Measurements from ENCODE around the gene MYL6. TPM values are rescaled to one million over a fixed set of nuclear protein-coding genes. Genes with fewer than 3 reads are reported as not detected.

Gene MYL6
- total and polyA plus RNA-seq, 9 of the 15 experiments (the other 6 are each of a cell fraction or from before 2014, with no cell fraction given), result 557 to 1,664 (median 958) TPM

GRCh38 chr12:56152132-56152755 lies 5.9 kb upstream of the MYL6 start, which contains the start of gene MYL6B (continued):
- TF ChIP-seq REST (IDR thresholded peaks at IDR 0.05; ENCODE audit: borderline replicate concordance), result no peak
- TF ChIP-seq REST (CRISPR knock-in tag; IDR thresholded peaks at IDR 0.05; ENCODE audit: low read depth), result no peak
- TF ChIP-seq ID3 (CRISPR knock-in tag; IDR thresholded peaks at IDR 0.05), result no peak
- no peak for TF ChIP-seq ID3 (tag; IDR thresholded peaks at IDR 0.05)
- TF ChIP-seq ZNF277 (CRISPR knock-in tag; IDR thresholded peaks at IDR 0.05; ENCODE audit: borderline replicate concordance), result no peak
- no peak for TF ChIP-seq TAF15 (IDR thresholded peaks at IDR 0.05; ENCODE audit: low read depth, low read length)
- peak; percentile 73 for TF ChIP-seq EGR1 (conservative IDR thresholded peaks at IDR 0.05)
- no peak for TF ChIP-seq U2AF1 (optimal IDR thresholded peaks at IDR 0.05; ENCODE audit: low read depth, low read length)
- TF ChIP-seq HNRNPUL1 (IDR thresholded peaks at IDR 0.05; ENCODE audit: low read length), result no peak
- TF ChIP-seq KDM5B (IDR thresholded peaks at IDR 0.05; ENCODE audit: insufficient replicate concordance, low read depth, low read length), result peak; percentile 63
- peak; percentile 79 for TF ChIP-seq CHD2 (IDR thresholded peaks at IDR 0.05; ENCODE audit: low read depth, low read length)
- TF ChIP-seq ZBTB9 (CRISPR knock-in tag; IDR thresholded peaks at IDR 0.05), result no peak; the same call in 1 of the 2 replicates
- no peak for TF ChIP-seq PTRF (tag; IDR thresholded peaks at IDR 0.05)
- no peak for TF ChIP-seq CBX8 (IDR thresholded peaks at IDR 0.05; ENCODE audit: borderline replicate concordance, extremely low read depth, low read depth, low read length, poor library complexity, severe bottlenecking)
- no peak for TF ChIP-seq ZNF124 (CRISPR knock-in tag; IDR thresholded peaks at IDR 0.05)

All from K562 (cell line).